IPS-18c (cell line): ENCODE measurements around the gene GMPR.

ENCODE experiments used
- H3K4me3 ChIP-seq: 2 replicates; pipeline ENCODE4 v1.7.0; 2013; ENCODE audit warnings: low read depth, mild to moderate bottlenecking, low read length, moderate library complexity; ENCODE audit not compliant: insufficient read depth
- H3K9me3 ChIP-seq: one replicate; pipeline ENCODE4 v1.6.1; 2013; ENCODE audit warnings: mild to moderate bottlenecking, low read length, moderate library complexity; ENCODE audit not compliant: control insufficient read depth, insufficient read depth

GMPR gene

GRCh38 chr6:16301511-16301910 lies 63.1 kb downstream of the GMPR start:
- H3K4me3 ChIP-seq, result no peak overlapping the region
- no peaks in the 10 kb centered on the region for H3K9me3 ChIP-seq

GRCh38 chr6:16302721-16303552 lies 64.5 kb downstream of the GMPR start:
- H3K4me3 ChIP-seq, result no peak overlapping the region
- no peaks in the 10 kb centered on the region for H3K9me3 ChIP-seq

- Histone ChIP-seq H3K4me3 (no peak overlapping the region), H3K9me3 (no peaks in the 10 kb centered on the region)
Measured at GRCh38 chr6:16305246-16305725, 66.9 kb downstream of the GMPR start.

- Histone ChIP-seq H3K9me3 (no peaks in the 10 kb centered on the region), H3K4me3 (no peak overlapping the region)
Measured at GRCh38 chr6:16305788-16306187, 67.4 kb downstream of the GMPR start.

- no peaks in the 10 kb centered on the region for H3K9me3 ChIP-seq
- H3K4me3 ChIP-seq, result no peak overlapping the region; the same call in 1 of the 2 replicates
Measured at GRCh38 chr6:16306334-16306733, 67.9 kb downstream of the GMPR start.

- H3K4me3 ChIP-seq, result no peak overlapping the region
- no peaks in the 10 kb centered on the region for H3K9me3 ChIP-seq
Measured at GRCh38 chr6:16311763-16312162, 73.4 kb downstream of the GMPR start.

- Histone ChIP-seq H3K4me3 (no peak overlapping the region), H3K9me3 (no peaks in the 10 kb centered on the region)
Measured at GRCh38 chr6:16313732-16314131, 75.3 kb downstream of the GMPR start.

GRCh38 chr6:16314296-16314695 lies 75.9 kb downstream of the GMPR start:
- Histone ChIP-seq H3K9me3 (no peaks in the 10 kb centered on the region), H3K4me3 (no peak overlapping the region)

- Histone ChIP-seq H3K9me3 (peaks cover 3% of the 10 kb centered on the region), H3K4me3 (no peak overlapping the region)
Measured at GRCh38 chr6:16316741-16317251, 78.4 kb downstream of the GMPR start.

GRCh38 chr6:16318538-16318937 lies 80.2 kb downstream of the GMPR start:
- Histone ChIP-seq H3K4me3 (no peak overlapping the region), H3K9me3 (peaks cover 3% of the 10 kb centered on the region)

GRCh38 chr6:16318953-16319720 lies 80.8 kb downstream of the GMPR start:
- peaks cover 3% of the 10 kb centered on the region for H3K9me3 ChIP-seq
- H3K4me3 ChIP-seq, result no peak overlapping the region

- H3K9me3 ChIP-seq, result peaks cover 3% of the 10 kb centered on the region
- no peak overlapping the region for H3K4me3 ChIP-seq
Measured at GRCh38 chr6:16319813-16320532, 81.6 kb downstream of the GMPR start.

- Histone ChIP-seq H3K4me3 (no peak overlapping the region), H3K9me3 (peaks cover 3% of the 10 kb centered on the region)
Measured at GRCh38 chr6:16320533-16321340, 82.3 kb downstream of the GMPR start.

- Histone ChIP-seq H3K4me3 (no peak overlapping the region), H3K9me3 (peaks cover 3% of the 10 kb centered on the region)
Measured at GRCh38 chr6:16321341-16321710, 82.9 kb downstream of the GMPR start.

GRCh38 chr6:16321826-16322225 lies 83.4 kb downstream of the GMPR start:
- no peak overlapping the region for H3K4me3 ChIP-seq
- peaks cover 3% of the 10 kb centered on the region for H3K9me3 ChIP-seq

GRCh38 chr6:16322666-16323312 lies 84.4 kb downstream of the GMPR start:
- Histone ChIP-seq H3K9me3 (peaks cover 3% of the 10 kb centered on the region), H3K4me3 (no peak overlapping the region)
